Lower leg skin (tissue), 3 donors: ENCODE data around the gene PICALM.

ENCODE experiments used
- POLR2A ChIP-seq, 2 donors: fragments of 450-650 bp; IDR thresholded peaks; one replicate each; pipeline ENCODE4 v1.6.1; 2016 to 2017; ENCODE audit warnings: antibody characterized with exemption in 2 of 2, mild to moderate bottlenecking in 1 of 2, moderate library complexity in 1 of 2
- TF ChIP-seq, protein P1 (sequence below), 3 donors: fragments of 450-650 bp; IDR thresholded peaks; one replicate each; pipeline ENCODE4 v1.5.1; 2016; ENCODE audit warnings: antibody characterized with exemption in 3 of 3, mild to moderate bottlenecking in 3 of 3, moderate library complexity in 2 of 3

DNA sequence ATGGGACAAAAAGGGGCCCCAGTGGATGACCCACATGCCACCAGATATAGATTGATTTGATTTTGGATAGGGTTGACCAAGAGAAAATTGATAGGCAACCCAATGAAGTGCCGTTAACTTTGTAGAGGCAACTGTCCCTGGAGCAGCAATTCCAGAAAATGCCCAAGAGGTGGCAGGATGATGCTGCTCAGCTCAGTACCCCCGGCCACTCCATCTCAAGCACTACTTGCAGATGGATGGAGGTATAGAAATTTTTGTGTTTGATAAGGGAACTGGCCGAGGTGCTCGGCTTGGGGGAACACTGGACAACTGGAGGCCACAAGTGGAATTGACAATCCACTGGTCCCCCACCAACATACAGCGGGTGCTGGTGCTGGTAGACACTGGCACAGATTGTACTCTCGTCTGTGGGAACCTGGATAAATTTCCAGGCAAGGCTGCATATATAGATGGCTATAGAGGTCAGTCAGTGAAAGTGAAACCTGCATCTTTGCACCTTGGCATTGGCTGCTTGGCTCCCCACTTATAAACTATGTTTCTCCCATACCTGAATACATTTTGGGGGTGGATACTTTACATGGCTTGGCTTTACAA, 127.4 kb downstream of the PICALM start:
- TF ChIP-seq, protein P1, sequence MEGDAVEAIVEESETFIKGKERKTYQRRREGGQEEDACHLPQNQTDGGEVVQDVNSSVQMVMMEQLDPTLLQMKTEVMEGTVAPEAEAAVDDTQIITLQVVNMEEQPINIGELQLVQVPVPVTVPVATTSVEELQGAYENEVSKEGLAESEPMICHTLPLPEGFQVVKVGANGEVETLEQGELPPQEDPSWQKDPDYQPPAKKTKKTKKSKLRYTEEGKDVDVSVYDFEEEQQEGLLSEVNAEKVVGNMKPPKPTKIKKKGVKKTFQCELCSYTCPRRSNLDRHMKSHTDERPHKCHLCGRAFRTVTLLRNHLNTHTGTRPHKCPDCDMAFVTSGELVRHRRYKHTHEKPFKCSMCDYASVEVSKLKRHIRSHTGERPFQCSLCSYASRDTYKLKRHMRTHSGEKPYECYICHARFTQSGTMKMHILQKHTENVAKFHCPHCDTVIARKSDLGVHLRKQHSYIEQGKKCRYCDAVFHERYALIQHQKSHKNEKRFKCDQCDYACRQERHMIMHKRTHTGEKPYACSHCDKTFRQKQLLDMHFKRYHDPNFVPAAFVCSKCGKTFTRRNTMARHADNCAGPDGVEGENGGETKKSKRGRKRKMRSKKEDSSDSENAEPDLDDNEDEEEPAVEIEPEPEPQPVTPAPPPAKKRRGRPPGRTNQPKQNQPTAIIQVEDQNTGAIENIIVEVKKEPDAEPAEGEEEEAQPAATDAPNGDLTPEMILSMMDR (IDR thresholded peaks at IDR 0.05), result no peak
- TF ChIP-seq POLR2A (IDR thresholded peaks at IDR 0.05), result no peak
